Smooth muscle cell (in vitro differentiated cells): ENCODE data around the gene TTC28. TPM values are rescaled to one million over a fixed set of nuclear protein-coding genes. Genes with fewer than 3 reads are reported as not detected.

ENCODE experiments used
- DNase-seq: peaks from one replicate; lab custom pipeline; 2025; ENCODE audit not compliant: unreplicated experiment; lab: John Stamatoyannopoulos, UW
- H2AFZ ChIP-seq: fragments of 200-600 bp; sonication (generic); 2 replicates; pipeline ENCODE4 v1.6.0; 2016; ENCODE audit warnings: antibody characterized with exemption, low read depth, mild to moderate bottlenecking
- H3F3A ChIP-seq: fragments of 200-600 bp; sonication (generic); 2 replicates; pipeline ENCODE4 v1.6.0; 2017; ENCODE audit warnings: antibody characterized with exemption, low read depth
- H3K27ac ChIP-seq: fragments of 200-600 bp; sonication (generic); 2 replicates; pipeline ENCODE4 v1.5.1; 2016; ENCODE audit warnings: low read depth, mild to moderate bottlenecking
- H3K27me3 ChIP-seq: fragments of 200-600 bp; sonication (generic); 2 replicates; pipeline ENCODE4 v1.6.1; 2016; ENCODE audit warnings: low read depth, mild to moderate bottlenecking
- H3K36me3 ChIP-seq: fragments of 200-600 bp; sonication (generic); 2 replicates; pipeline ENCODE4 v1.5.1; 2016; ENCODE audit warnings: low read depth
- H3K4me1 ChIP-seq: fragments of 200-600 bp; sonication (generic); 2 replicates; pipeline ENCODE4 v1.5.1; 2016; ENCODE audit warnings: low read depth
- H3K4me2 ChIP-seq: fragments of 200-600 bp; sonication (generic); 2 replicates; pipeline ENCODE4 v1.6.0; 2016; ENCODE audit warnings: mild to moderate bottlenecking
- H3K4me3 ChIP-seq: fragments of 200-600 bp; sonication (generic); 2 replicates; pipeline ENCODE4 v1.5.1; 2016; ENCODE audit warnings: mild to moderate bottlenecking
- H3K79me2 ChIP-seq: fragments of 200-600 bp; sonication (generic); 2 replicates; pipeline ENCODE4 v1.6.0; 2016; ENCODE audit warnings: low read depth, mild to moderate bottlenecking
- H3K9ac ChIP-seq: fragments of 200-600 bp; sonication (generic); 2 replicates; pipeline ENCODE4 v1.6.0; 2016; ENCODE audit warnings: low read depth
- H3K9me3 ChIP-seq: fragments of 200-600 bp; sonication (generic); replicated peaks from 2 replicates; pipeline ENCODE4 v1.5.1; 2016; ENCODE audit warnings: low read depth
- H4K20me1 ChIP-seq: fragments of 200-600 bp; sonication (generic); 2 replicates; pipeline ENCODE4 v1.6.0; 2016; ENCODE audit warnings: low read depth
- CTCF ChIP-seq: fragments of 200-600 bp; sonication (generic); IDR thresholded peaks from 2 replicates; pipeline ENCODE4 v1.5.1; 2017; ENCODE audit warnings: borderline replicate concordance, mild to moderate bottlenecking, antibody characterized with exemption; ENCODE audit not compliant: insufficient read depth, poor library complexity, severe bottlenecking
- WGBS: methylation state at CpG from one replicate; pipeline ENCODE4 v1.1.7; 2016; ENCODE audit warnings: low lambda C conversion rate; 5-methylcytosine and 5-hydroxymethylcytosine counted together
- polyA plus RNA-seq: library from polyadenylated mRNA; unstranded; fragments of >200 nt; fragmentation: Nextera tagmentation; extraction: Ambion mirVana; gene quantifications from 2 replicates; pipeline ENCODE4 v1.2.1, GENCODE V29; 2016
- total RNA-seq: library from RNA; depleted of rRNA; stranded (reverse); fragments of >200 nt; gene quantifications from 2 replicates; pipeline ENCODE4 v1.2.3, GENCODE V29; 2014

Gene TTC28
- total and polyA plus RNA-seq, 2 experiments from 2014 or later = 6.3 to 17.9 TPM

GRCh38 chr22:28442711-28443525 is 236.7 kb downstream of the TTC28 start:
- peak overlapping the region; percentile 46 for H3K27ac ChIP-seq
- H3K9me3 ChIP-seq = no peaks in the 10 kb centered on the region
- H3K9ac ChIP-seq = peak overlapping the region; percentile 67
- TF ChIP-seq CTCF = no peak
- H3K4me1 ChIP-seq = peaks cover 19% of the 10 kb centered on the region
- H3K36me3 ChIP-seq = no peaks in the 10 kb centered on the region
- peak overlapping the region; percentile 96 for H3K4me2 ChIP-seq
- peak overlapping the region; percentile 64 for H3K4me3 ChIP-seq
- peaks cover 3% of the 10 kb centered on the region for H4K20me1 ChIP-seq
- WGBS = under 1% methylated on average over 29 of the region's 29 CpGs
- peaks cover 4% of the 10 kb centered on the region for H3F3A ChIP-seq
- H3K79me2 ChIP-seq = peaks cover 13% of the 10 kb centered on the region
- peak overlapping the region; percentile 82 for H2AFZ ChIP-seq
- no peak for DNase-seq
- no peaks in the 10 kb centered on the region for H3K27me3 ChIP-seq

GRCh38 chr22:28442264-28442710 is 237.4 kb downstream of the TTC28 start:
- no peaks in the 10 kb centered on the region for H3K27me3 ChIP-seq
- peak overlapping the region; percentile 82 for H2AFZ ChIP-seq
- under 1% methylated on average over 23 of the region's 23 CpGs for WGBS
- peak overlapping the region; percentile 67 for H3K9ac ChIP-seq
- peak; percentile 21 for DNase-seq
- peaks cover 19% of the 10 kb centered on the region for H3K4me1 ChIP-seq
- peaks cover 4% of the 10 kb centered on the region for H3F3A ChIP-seq
- peaks cover 9% of the 10 kb centered on the region for H4K20me1 ChIP-seq
- peak overlapping the region; percentile 96 for H3K4me2 ChIP-seq
- peak overlapping the region; percentile 64 for H3K4me3 ChIP-seq
- H3K27ac ChIP-seq = peak overlapping the region; percentile 46
- no peaks in the 10 kb centered on the region for H3K36me3 ChIP-seq
- no peaks in the 10 kb centered on the region for H3K9me3 ChIP-seq
- TF ChIP-seq CTCF = peak; percentile 59
- H3K79me2 ChIP-seq = peaks cover 13% of the 10 kb centered on the region

GRCh38 chr22:28441720-28442263 is 237.8 kb downstream of the TTC28 start:
- H3K9me3 ChIP-seq = no peaks in the 10 kb centered on the region
- peaks cover 4% of the 10 kb centered on the region for H3F3A ChIP-seq
- DNase-seq = no peak
- peak overlapping the region; percentile 67 for H3K9ac ChIP-seq
- H3K36me3 ChIP-seq = no peaks in the 10 kb centered on the region
- H3K4me1 ChIP-seq = peaks cover 19% of the 10 kb centered on the region
- peaks cover 10% of the 10 kb centered on the region for H4K20me1 ChIP-seq
- peak overlapping the region; percentile 3 for H3K27ac ChIP-seq
- H3K79me2 ChIP-seq = peaks cover 17% of the 10 kb centered on the region
- H3K4me2 ChIP-seq = peak overlapping the region; percentile 96
- 23% methylated on average over 16 of the region's 16 CpGs for WGBS
- no peaks in the 10 kb centered on the region for H3K27me3 ChIP-seq
- H3K4me3 ChIP-seq = peak overlapping the region; percentile 64
- no peak for TF ChIP-seq CTCF
- peak overlapping the region; percentile 82 for H2AFZ ChIP-seq
